HEK293 (cell line): ENCODE measurements around the gene SMCO4.

Source experiments
- CTCF ChIA-PET: fragments of 350-600 bp; formaldehyde crosslinking; extraction: SDS; loops from one replicate; lab custom pipeline; 2021; ENCODE audit warnings: antibody characterized with exemption; lab: Yijun Ruan, JAX
- POLR2A ChIA-PET: fragments of 300-600 bp; formaldehyde crosslinking; extraction: SDS; loops from one replicate; lab custom pipeline; 2020; ENCODE audit warnings: antibody characterized with exemption, inconsistent platforms; lab: Yijun Ruan, JAX
- H3K27ac ChIP-seq: fragments of 200-500 bp; sonication (Bioruptor generic); 2 replicates; pipeline ENCODE4 v1.5.1; 2014; ENCODE audit warnings: low read depth, low read length, control low read depth, inconsistent platforms; ENCODE audit errors: extremely low read depth
- H3K36me3 ChIP-seq, 2 experiments: fragments of 200-500 bp in 1 of 2; sonication (Bioruptor generic) in 1 of 2; 1 replicate in 1 of 2; 2 replicates in 1 of 2; pipeline ENCODE4 v1.5.1; 2014 to 2017; ENCODE audit warnings: inconsistent platforms in 2 of 2, low read length in 2 of 2; ENCODE audit not compliant: control insufficient read depth in 2 of 2, insufficient read depth in 1 of 2
- H3K4me1 ChIP-seq: fragments of 200-500 bp; sonication (Bioruptor generic); 2 replicates; pipeline ENCODE4 v1.5.1; 2014; ENCODE audit warnings: mild to moderate bottlenecking, low read length, inconsistent platforms; ENCODE audit not compliant: control insufficient read depth, insufficient read depth
- H3K4me3 ChIP-seq: 2 replicates; pipeline ENCODE4 v1.5.1; 2011; ENCODE audit warnings: low read depth, mild to moderate bottlenecking, control low read depth, low read length, moderate library complexity
- H3K9me3 ChIP-seq: fragments of 200-500 bp; sonication (Bioruptor generic); 2 replicates; pipeline ENCODE4 v1.5.1; 2014; ENCODE audit warnings: low read depth, low read length, inconsistent platforms; ENCODE audit not compliant: control insufficient read depth, insufficient read depth
- BCL11B ChIP-seq: fragments of 450-650 bp; formaldehyde crosslinking; IDR thresholded peaks from 2 replicates; pipeline ENCODE4 v1.5.1; 2016; ENCODE audit warnings: low read depth, missing biosample characterization, missing genetic modification characterization
- EGR2 ChIP-seq: fragments of 450-650 bp; formaldehyde crosslinking; IDR thresholded peaks from 2 replicates; pipeline ENCODE4 v1.5.1; 2016; ENCODE audit warnings: low read depth, missing biosample characterization, missing genetic modification characterization
- WT1 ChIP-seq: fragments of 450-650 bp; formaldehyde crosslinking; IDR thresholded peaks from 2 replicates; pipeline ENCODE4 v1.5.1; 2016; ENCODE audit warnings: missing biosample characterization, missing genetic modification characterization
- ZNF157 ChIP-seq: fragments of 450-650 bp; formaldehyde crosslinking; IDR thresholded peaks from 2 replicates; pipeline ENCODE4 v1.5.1; 2016; ENCODE audit warnings: missing biosample characterization, missing genetic modification characterization
- ZNF202 ChIP-seq: fragments of 450-650 bp; formaldehyde crosslinking; IDR thresholded peaks from 2 replicates; pipeline ENCODE4 v1.5.1; 2016; ENCODE audit warnings: missing biosample characterization, missing genetic modification characterization, borderline replicate concordance
- ZNF394 ChIP-seq: fragments of 450-650 bp; formaldehyde crosslinking; IDR thresholded peaks from 2 replicates; pipeline ENCODE4 v1.5.1; 2016; ENCODE audit warnings: missing biosample characterization, missing genetic modification characterization, mild to moderate bottlenecking, moderate library complexity, borderline replicate concordance
- ZNF548 ChIP-seq: fragments of 450-650 bp; formaldehyde crosslinking; IDR thresholded peaks from 2 replicates; pipeline ENCODE4 v1.5.1; 2016; ENCODE audit warnings: missing biosample characterization, missing genetic modification characterization
- ZNF623 ChIP-seq: fragments of 450-650 bp; formaldehyde crosslinking; IDR thresholded peaks from 2 replicates; pipeline ENCODE4 v1.5.1; 2016; ENCODE audit warnings: missing biosample characterization, missing genetic modification characterization
- ZNF664 ChIP-seq: fragments of 450-650 bp; formaldehyde crosslinking; IDR thresholded peaks from 2 replicates; pipeline ENCODE4 v1.5.1; 2016; ENCODE audit warnings: missing biosample characterization, missing genetic modification characterization
- ZNF76 ChIP-seq: fragments of 450-650 bp; formaldehyde crosslinking; IDR thresholded peaks from 2 replicates; pipeline ENCODE4; 2016; ENCODE audit warnings: low read depth, missing biosample characterization, missing genetic modification characterization, borderline replicate concordance
- ZNF843 ChIP-seq: fragments of 450-650 bp; formaldehyde crosslinking; IDR thresholded peaks from 2 replicates; pipeline ENCODE4 v1.5.1; 2016; ENCODE audit warnings: missing biosample characterization, missing genetic modification characterization
- ZSCAN23 ChIP-seq: fragments of 450-650 bp; formaldehyde crosslinking; IDR thresholded peaks from 2 replicates; pipeline ENCODE4 v1.5.1; 2016; ENCODE audit warnings: missing biosample characterization, missing genetic modification characterization
- TF ChIP-seq, protein P1 (sequence below): fragments of 450-650 bp; formaldehyde crosslinking; IDR thresholded peaks from 2 replicates; pipeline ENCODE4 v1.5.1; 2017; ENCODE audit warnings: missing biosample characterization, missing genetic modification characterization
- TF ChIP-seq, protein P2 (sequence below): fragments of 450-650 bp; formaldehyde crosslinking; IDR thresholded peaks from 2 replicates; pipeline ENCODE4 v1.5.1; 2016; ENCODE audit warnings: missing biosample characterization, missing genetic modification characterization
- TF ChIP-seq, protein P3 (sequence below): fragments of 450-650 bp; formaldehyde crosslinking; IDR thresholded peaks from 2 replicates; pipeline ENCODE4; 2016; ENCODE audit warnings: missing biosample characterization, missing genetic modification characterization
- TF ChIP-seq, protein P4 (sequence below): fragments of 450-650 bp; formaldehyde crosslinking; IDR thresholded peaks from 2 replicates; pipeline ENCODE4 v1.5.1; 2016; ENCODE audit warnings: missing biosample characterization, missing genetic modification characterization
- TF ChIP-seq, protein P5 (sequence below): fragments of 450-650 bp; formaldehyde crosslinking; IDR thresholded peaks from 2 replicates; pipeline ENCODE4 v1.5.1; 2016; ENCODE audit warnings: missing biosample characterization, missing genetic modification characterization, borderline replicate concordance

The SMCO4 gene

DNA sequence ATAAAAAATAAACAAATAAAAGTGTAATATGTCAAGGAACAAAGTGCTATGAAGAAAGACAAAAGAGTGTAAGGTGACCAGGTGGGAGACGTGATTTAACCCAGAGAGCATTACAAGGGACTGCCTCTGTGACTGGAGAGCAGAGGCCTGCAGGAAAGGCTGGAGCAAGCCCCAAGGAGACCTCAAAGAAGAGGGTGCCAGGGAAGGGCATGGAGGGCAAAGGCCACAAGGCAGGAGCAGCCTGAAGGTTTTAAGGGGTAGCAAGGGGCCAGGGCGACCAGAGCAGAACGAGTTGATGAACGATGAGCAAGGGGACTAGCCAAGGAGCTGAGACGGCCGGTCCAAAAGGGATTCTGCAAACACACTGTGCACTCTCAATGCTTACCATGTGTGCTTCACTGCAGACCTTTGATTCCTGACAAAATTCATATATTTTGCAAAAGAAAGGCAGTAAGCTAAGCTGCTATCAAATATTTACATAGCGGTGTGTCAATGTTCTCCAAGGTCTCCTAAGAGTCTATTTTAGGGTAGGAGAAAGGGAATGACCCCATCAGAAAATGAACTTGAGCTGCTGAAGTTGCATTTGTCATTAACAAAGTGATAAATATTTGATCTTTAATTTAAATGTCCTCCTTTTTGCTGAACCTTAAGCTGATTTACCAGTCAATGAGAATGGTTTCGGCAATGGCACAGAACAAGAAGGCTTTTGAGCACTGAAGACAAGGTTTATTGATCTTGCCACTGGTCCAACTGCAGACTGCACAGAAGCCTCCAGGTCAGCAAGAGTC is 50.5 kb downstream of the SMCO4 start:
- Histone ChIP-seq H3K4me3 (no peak overlapping the region), H3K27ac (no peak overlapping the region), H3K9me3 (no peaks in the 10 kb centered on the region), H3K4me1 (no peaks in the 10 kb centered on the region), H3K36me3 (peaks cover 0 to 5% of the 10 kb centered on the region in 2 experiments; a peak in 1 of 3 replicates)
- ChIA-PET POLR2A (no interaction called here), CTCF (no interaction called here)
- TF ChIP-seq EGR2 (no peak), ZNF664 (tag by site-specific recombination) (no peak)

DNA sequence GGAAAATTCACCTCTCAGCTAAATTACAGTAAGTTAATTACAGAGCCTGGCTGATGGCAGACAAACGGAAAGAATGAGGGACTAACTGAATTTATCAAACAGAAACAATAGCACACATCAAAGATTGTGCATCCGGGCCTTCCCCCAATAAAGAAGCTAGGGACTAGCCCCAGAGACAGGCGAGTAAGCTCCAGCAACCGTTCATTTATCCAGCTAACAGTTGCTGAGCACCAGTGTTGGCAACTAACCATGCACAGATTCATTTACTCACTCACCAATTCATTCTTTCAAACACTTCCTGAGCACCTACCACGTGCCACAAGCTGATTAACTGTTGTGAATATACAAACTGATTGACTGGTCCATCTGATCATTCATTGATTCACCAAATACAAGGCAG is 51.2 kb downstream of the SMCO4 start:
- ChIA-PET CTCF (no interaction called here), POLR2A (no interaction called here)
- TF ChIP-seq ZNF548 (tag by site-specific recombination) = no peak
- TF ChIP-seq, protein P1, sequence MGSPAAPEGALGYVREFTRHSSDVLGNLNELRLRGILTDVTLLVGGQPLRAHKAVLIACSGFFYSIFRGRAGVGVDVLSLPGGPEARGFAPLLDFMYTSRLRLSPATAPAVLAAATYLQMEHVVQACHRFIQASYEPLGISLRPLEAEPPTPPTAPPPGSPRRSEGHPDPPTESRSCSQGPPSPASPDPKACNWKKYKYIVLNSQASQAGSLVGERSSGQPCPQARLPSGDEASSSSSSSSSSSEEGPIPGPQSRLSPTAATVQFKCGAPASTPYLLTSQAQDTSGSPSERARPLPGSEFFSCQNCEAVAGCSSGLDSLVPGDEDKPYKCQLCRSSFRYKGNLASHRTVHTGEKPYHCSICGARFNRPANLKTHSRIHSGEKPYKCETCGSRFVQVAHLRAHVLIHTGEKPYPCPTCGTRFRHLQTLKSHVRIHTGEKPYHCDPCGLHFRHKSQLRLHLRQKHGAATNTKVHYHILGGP (tag by site-specific recombination) = no peak
- TF ChIP-seq, protein P2, sequence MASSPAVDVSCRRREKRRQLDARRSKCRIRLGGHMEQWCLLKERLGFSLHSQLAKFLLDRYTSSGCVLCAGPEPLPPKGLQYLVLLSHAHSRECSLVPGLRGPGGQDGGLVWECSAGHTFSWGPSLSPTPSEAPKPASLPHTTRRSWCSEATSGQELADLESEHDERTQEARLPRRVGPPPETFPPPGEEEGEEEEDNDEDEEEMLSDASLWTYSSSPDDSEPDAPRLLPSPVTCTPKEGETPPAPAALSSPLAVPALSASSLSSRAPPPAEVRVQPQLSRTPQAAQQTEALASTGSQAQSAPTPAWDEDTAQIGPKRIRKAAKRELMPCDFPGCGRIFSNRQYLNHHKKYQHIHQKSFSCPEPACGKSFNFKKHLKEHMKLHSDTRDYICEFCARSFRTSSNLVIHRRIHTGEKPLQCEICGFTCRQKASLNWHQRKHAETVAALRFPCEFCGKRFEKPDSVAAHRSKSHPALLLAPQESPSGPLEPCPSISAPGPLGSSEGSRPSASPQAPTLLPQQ (tag by site-specific recombination) = no peak
- TF ChIP-seq, protein P3, sequence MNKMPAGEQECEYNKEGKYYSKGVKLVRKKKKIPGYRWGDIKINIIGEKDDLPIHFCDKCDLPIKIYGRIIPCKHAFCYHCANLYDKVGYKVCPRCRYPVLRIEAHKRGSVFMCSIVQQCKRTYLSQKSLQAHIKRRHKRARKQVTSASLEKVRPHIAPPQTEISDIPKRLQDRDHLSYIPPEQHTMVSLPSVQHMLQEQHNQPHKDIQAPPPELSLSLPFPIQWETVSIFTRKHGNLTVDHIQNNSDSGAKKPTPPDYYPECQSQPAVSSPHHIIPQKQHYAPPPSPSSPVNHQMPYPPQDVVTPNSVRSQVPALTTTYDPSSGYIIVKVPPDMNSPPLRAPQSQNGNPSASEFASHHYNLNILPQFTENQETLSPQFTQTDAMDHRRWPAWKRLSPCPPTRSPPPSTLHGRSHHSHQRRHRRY (tag by site-specific recombination) = no peak
- TF ChIP-seq BCL11B = no peak
- TF ChIP-seq, protein P4, sequence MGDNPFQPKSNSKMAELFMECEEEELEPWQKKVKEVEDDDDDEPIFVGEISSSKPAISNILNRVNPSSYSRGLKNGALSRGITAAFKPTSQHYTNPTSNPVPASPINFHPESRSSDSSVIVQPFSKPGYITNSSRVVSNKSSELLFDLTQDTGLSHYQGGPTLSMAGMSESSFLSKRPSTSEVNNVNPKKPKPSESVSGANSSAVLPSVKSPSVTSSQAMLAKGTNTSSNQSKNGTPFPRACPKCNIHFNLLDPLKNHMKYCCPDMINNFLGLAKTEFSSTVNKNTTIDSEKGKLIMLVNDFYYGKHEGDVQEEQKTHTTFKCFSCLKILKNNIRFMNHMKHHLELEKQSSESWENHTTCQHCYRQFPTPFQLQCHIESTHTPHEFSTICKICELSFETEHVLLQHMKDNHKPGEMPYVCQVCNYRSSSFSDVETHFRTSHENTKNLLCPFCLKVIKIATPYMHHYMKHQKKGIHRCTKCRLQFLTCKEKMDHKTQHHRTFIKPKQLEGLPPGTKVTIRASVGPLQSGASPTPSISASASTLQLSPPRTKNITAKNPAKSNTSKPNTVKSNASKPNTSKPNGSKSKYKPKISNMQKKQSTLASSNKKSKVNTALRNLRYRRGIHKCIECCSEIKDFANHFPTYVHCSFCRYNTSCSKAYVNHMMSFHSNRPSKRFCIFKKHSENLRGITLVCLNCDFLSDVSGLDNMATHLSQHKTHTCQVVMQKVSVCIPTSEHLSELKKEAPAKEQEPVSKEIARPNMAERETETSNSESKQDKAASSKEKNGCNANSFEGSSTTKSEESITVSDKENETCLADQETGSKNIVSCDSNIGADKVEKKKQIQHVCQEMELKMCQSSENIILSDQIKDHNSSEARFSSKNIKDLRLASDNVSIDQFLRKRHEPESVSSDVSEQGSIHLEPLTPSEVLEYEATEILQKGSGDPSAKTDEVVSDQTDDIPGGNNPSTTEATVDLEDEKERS (tag by site-specific recombination) = no peak
- no peak for TF ChIP-seq ZNF157 (tag by site-specific recombination)
- no peak for TF ChIP-seq WT1 (tag by site-specific recombination)
- no peak for TF ChIP-seq ZSCAN23
- H3K4me3 ChIP-seq = no peak overlapping the region
- peaks cover 2% of the 10 kb centered on the region; the same call in 1 of the 2 replicates for H3K4me1 ChIP-seq
- no peaks in the 10 kb centered on the region for H3K9me3 ChIP-seq
- H3K27ac ChIP-seq = no peak overlapping the region
- peaks cover 0 to 5% of the 10 kb centered on the region in 2 experiments; a peak in 1 of 3 replicates for H3K36me3 ChIP-seq

DNA sequence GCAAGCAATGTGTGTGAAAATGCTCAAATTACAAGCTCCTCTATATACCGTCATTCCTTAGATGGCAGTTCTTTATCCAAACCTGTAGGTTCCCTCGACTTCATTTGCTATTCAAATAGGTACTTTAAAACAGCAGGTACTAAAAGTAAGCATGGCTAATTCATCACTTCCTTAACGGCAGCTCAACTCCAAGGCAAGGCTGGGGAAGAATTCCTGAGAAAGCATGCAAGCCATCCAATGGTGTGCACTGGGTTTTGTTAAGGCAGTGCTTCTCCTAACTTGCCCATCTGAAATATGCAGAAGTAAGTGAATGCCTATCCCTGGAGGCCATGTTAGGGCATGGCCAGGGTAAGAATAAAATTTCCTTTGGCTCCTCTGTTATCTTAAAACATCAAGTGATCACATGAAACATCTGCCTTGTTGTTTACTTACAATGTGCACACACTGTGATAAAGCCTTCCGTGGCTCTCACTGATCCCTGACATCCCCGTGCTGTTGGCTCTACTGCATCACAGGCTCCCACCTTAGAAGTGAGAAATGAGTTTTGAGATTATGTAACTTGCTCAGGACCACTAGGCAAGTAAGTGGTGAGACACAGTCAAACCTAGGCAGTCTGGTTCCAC is 52.1 kb downstream of the SMCO4 start:
- H3K9me3 ChIP-seq = no peaks in the 10 kb centered on the region
- POLR2A ChIA-PET = no interaction called here
- H3K36me3 ChIP-seq = peaks cover 0 to under 1% of the 10 kb centered on the region in 2 experiments; a peak in 1 of 3 replicates
- CTCF ChIA-PET = no interaction called here
- peaks cover 2% of the 10 kb centered on the region; the same call in 1 of the 2 replicates for H3K4me1 ChIP-seq
- H3K4me3 ChIP-seq = no peak overlapping the region
- TF ChIP-seq ZNF623 (tag by site-specific recombination) (no peak), ZNF202 (tag by site-specific recombination) (no peak), ZNF157 (tag by site-specific recombination) (no peak), ZNF76 (tag by site-specific recombination) (no peak), ZNF394 (no peak), ZNF843 (tag by site-specific recombination) (no peak)
- TF ChIP-seq, protein P5, sequence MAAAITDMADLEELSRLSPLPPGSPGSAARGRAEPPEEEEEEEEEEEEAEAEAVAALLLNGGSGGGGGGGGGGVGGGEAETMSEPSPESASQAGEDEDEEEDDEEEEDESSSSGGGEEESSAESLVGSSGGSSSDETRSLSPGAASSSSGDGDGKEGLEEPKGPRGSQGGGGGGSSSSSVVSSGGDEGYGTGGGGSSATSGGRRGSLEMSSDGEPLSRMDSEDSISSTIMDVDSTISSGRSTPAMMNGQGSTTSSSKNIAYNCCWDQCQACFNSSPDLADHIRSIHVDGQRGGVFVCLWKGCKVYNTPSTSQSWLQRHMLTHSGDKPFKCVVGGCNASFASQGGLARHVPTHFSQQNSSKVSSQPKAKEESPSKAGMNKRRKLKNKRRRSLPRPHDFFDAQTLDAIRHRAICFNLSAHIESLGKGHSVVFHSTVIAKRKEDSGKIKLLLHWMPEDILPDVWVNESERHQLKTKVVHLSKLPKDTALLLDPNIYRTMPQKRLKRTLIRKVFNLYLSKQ (tag by site-specific recombination) = no peak
- H3K27ac ChIP-seq = no peak overlapping the region
